Measurements from ENCODE around the gene PTOV1.
"Not testable (repeated sequence)": the region's sequence is repeated elsewhere in the genome, so short reads cannot be mapped to it uniquely, and the experiment has no call there.

PTOV1 gene

GRCh38 chr19:49817964-49818648 lies 32.9 kb upstream of the PTOV1 start, which contains the start of gene MED25:
Gene MED25 (plus strand): TSS chr19:49818289. CDS start chr19:49818342, 53 bp downstream.
- DNase-seq (ENCODE audit: low spot score): peak; percentile 95

GRCh38 chr19:49818649-49819370 lies 32.1 kb upstream of the PTOV1 start:
- no peak for DNase-seq (ENCODE audit: low spot score)

GRCh38 chr19:49819452-49820115 lies 31.4 kb upstream of the PTOV1 start:
- not testable (repeated sequence) for DNase-seq (ENCODE audit: low spot score)

GRCh38 chr19:49820125-49820524 lies 30.8 kb upstream of the PTOV1 start:
- no peak for DNase-seq (ENCODE audit: low spot score)

GRCh38 chr19:49823472-49823871 lies 27.5 kb upstream of the PTOV1 start:
- DNase-seq (ENCODE audit: low spot score): no peak

- DNase-seq (ENCODE audit: low spot score): no peak
Observed at GRCh38 chr19:49824662-49825061, 26.3 kb upstream of the PTOV1 start.

- no peak for DNase-seq (ENCODE audit: low spot score)
Observed at GRCh38 chr19:49827034-49827433, 23.9 kb upstream of the PTOV1 start.

- DNase-seq (ENCODE audit: low spot score): no peak
Observed at GRCh38 chr19:49829200-49829599, 21.8 kb upstream of the PTOV1 start.

- DNase-seq (ENCODE audit: low spot score): no peak
Observed at GRCh38 chr19:49829721-49830120, 21.2 kb upstream of the PTOV1 start.

- DNase-seq (ENCODE audit: low spot score): no peak
Observed at GRCh38 chr19:49830766-49831165, 20.2 kb upstream of the PTOV1 start.

- DNase-seq (ENCODE audit: low spot score): no peak
Observed at GRCh38 chr19:49831592-49831991, 19.4 kb upstream of the PTOV1 start.

GRCh38 chr19:49832556-49832955 lies 18.4 kb upstream of the PTOV1 start:
- no peak for DNase-seq (ENCODE audit: low spot score)

- no peak for DNase-seq (ENCODE audit: low spot score)
Observed at GRCh38 chr19:49833599-49833998, 17.4 kb upstream of the PTOV1 start.

- DNase-seq (ENCODE audit: low spot score): no peak
Observed at GRCh38 chr19:49835562-49835961, 15.4 kb upstream of the PTOV1 start.

- DNase-seq (ENCODE audit: low spot score): no peak
Observed at GRCh38 chr19:49836176-49837008, 14.6 kb upstream of the PTOV1 start.

- no peak for DNase-seq (ENCODE audit: low spot score)
Observed at GRCh38 chr19:49837009-49837310, 14.0 kb upstream of the PTOV1 start.

GRCh38 chr19:49837425-49837824 lies 13.5 kb upstream of the PTOV1 start:
- DNase-seq (ENCODE audit: low spot score): no peak

GRCh38 chr19:49838885-49839588 lies 11.9 kb upstream of the PTOV1 start:
- no peak for DNase-seq (ENCODE audit: low spot score)

GRCh38 chr19:49839713-49840112 lies 11.2 kb upstream of the PTOV1 start:
- no peak for DNase-seq (ENCODE audit: low spot score)

GRCh38 chr19:49840321-49840720 lies 10.6 kb upstream of the PTOV1 start:
- DNase-seq (ENCODE audit: low spot score): no peak

GRCh38 chr19:49840736-49841249 lies 10.2 kb upstream of the PTOV1 start:
- DNase-seq (ENCODE audit: low spot score): no peak

GRCh38 chr19:49843265-49843664 lies 7.7 kb upstream of the PTOV1 start:
- DNase-seq (ENCODE audit: low spot score): no peak

Measured in hepatic stellate cell (primary cell).